Measurements from ENCODE around the gene SLC22A3.
"Not testable (repeated sequence)": the region's sequence is repeated elsewhere in the genome, so short reads cannot be mapped to it uniquely, and the experiment has no call there.

Gene SLC22A3

DNA sequence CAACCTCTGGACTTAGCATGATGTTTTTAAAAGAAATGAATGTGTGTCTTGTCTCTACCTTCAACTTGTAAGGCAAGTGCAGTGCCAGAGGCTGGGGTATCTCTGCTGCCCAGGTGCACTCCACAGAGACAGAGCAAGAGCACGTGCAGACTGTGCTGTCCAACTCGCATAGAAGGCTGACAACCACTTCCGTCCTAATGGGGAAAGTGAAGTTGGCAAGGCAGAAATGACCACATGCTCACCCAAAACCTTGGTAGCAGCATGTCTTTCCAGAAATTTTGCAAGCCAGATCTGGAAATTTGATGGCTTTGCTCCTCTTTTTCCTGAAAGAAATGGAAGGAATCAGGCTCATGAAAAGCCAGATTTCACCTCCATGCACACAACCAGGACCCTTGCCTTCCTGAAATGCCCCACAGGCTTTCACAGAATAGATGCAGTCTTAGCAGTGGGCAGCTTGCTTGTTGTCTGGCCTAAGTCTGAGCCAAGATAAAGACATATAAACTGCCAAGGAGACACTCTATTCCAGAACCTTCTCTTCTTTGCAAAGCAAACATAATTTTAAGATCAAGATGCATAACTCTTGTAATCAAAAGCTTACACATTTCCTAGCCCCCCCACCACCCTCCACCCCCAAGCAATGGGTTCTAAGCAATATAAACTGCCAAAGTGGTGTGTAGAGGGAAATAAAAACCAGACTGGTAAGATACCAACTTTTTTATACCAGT lies 26.8 kb downstream of the SLC22A3 start:
- DNase-seq (ENCODE audit: low spot score), result no peak

GRCh38 chr6:160375561-160375949 lies 27.4 kb downstream of the SLC22A3 start:
- no peak for DNase-seq (ENCODE audit: low spot score)

- no peak for DNase-seq (ENCODE audit: low spot score)
These were observed 28.3 kb downstream of the SLC22A3 start for GRCh38 chr6:160376445-160376844.

- DNase-seq (ENCODE audit: low spot score), result no peak
These were observed 30.0 kb downstream of the SLC22A3 start for GRCh38 chr6:160378218-160378617.

- no peak for DNase-seq (ENCODE audit: low spot score)
These were observed 30.7 kb downstream of the SLC22A3 start for GRCh38 chr6:160378882-160379281.

DNA sequence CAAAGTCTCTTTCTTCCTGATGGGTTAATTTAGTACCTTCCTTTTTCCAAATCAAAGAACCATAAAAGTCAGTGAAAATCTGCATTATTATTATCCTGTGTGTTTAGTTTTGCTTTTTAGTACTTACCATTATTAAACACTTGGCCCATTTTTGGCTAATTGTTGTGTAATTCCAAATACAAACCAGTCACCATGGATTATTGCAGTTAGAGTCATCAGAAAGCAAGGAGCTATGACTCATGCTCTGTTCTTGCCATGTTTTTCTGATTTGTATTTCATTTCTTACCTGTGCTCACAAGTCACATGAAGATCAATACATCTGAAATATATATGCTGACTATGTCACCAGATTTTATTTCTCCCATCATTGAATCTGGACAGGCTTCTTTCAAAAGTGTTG lies 31.3 kb downstream of the SLC22A3 start:
- DNase-seq (ENCODE audit: low spot score), result no peak

DNA sequence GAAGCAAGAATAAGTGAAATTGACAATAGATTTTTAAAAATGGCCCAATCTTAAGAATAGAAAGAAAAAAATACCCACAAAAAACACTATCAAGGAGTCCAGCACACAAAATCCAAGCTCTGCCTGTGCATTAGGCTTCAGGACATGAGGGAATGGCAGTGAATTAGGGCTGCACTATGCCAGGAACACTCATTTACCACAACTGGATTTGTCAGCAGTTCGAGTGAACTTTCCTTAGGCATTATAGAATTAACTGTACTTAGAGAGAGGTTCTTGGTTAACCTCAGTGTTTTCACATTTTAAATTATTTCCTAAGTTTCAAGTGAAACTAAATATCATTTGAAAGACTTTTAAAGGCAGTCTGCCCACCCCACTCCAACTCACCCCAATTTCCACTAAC lies 34.8 kb downstream of the SLC22A3 start:
- no peak for DNase-seq (ENCODE audit: low spot score)

DNA sequence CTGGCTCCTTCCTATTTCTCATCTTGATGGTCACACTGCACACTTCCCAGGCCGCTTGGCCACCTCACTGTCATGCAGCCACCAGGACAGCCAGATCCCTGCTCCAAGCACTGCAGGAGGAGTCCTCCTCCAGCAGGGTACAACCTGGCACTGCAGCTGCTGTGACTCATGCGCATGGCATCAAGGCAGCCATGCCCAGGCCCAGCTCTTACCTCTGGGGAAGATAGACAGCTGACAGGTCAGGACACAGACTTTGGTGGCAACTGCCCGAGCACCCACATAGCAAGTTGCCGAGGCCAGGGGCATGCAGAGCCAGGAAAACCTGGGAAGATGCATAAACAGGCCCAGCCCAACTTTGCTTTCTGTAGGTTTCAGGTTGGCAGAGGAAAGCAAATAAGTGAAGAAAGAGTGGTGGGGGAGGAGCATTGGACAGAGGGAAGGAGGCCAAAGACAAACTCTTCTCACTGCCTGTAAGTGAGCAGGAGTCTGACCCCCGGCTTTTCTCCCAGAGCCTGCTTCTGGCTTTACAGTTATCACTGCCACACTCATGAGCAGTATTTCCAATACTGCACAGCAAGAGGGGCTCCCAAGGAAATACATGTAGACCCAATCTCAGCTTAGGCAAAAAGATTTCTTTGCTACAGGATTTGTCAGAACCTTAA lies 38.8 kb downstream of the SLC22A3 start:
- no peak for DNase-seq (ENCODE audit: low spot score)

DNA sequence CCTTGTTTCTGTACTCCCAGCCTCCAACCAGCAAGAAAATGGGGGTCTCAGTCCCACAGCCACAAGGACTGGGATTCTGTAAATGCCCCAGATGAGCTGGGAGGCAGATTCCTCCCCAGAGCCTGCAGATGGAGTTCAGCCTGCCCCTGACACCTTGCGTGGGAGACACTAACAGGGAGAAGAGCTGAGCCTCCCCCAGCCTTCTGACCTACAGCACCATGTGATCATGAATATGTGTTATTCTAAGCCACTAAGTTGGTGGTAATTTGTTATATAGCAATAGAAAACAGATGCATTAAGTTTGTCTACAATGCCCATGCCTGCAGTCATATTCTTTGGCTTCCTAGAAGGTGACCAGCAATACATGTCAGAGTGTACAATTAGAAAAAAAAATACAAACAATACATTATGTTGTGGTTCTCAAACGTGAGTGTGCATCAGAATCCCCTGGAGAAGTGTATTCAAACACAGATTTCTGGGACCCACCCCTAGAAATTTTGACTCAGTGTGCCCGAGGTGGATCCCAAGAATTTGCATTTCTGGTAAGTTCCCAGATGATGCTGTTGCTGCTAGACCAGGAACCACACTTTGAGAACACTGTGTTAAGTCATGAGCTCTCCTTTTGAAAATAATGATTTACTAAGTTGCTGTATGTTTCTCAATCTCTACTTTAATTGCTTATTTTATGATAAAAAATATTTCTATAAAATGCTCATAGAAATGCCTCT lies 39.9 kb downstream of the SLC22A3 start:
- DNase-seq (ENCODE audit: low spot score), result no peak

- no peak for DNase-seq (ENCODE audit: low spot score)
These were observed 40.7 kb downstream of the SLC22A3 start for GRCh38 chr6:160388922-160389321.

GRCh38 chr6:160391419-160392116 lies 43.4 kb downstream of the SLC22A3 start:
- no peak for DNase-seq (ENCODE audit: low spot score)

DNA sequence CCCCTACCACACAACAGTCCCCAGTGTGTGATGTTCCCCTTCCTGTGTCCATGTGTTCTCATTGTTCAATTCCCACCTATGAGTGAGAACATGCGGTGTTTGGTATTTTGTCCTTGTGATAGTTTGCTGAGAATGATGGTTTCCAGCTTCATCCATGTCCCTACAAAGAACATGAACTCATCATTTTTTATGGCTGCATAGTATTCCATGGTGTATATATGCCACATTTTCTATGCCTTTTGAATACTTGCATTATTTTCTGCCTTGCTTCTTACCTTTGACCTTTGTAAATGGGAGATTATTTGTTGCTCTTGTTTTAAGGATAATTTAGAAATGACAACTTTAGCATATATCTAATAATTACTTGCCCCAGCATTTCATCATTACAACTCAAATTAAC lies 45.3 kb downstream of the SLC22A3 start:
- not testable (repeated sequence) for DNase-seq (ENCODE audit: low spot score)

GRCh38 chr6:160393891-160394653 lies 45.9 kb downstream of the SLC22A3 start:
- no peak for DNase-seq (ENCODE audit: low spot score)

DNA sequence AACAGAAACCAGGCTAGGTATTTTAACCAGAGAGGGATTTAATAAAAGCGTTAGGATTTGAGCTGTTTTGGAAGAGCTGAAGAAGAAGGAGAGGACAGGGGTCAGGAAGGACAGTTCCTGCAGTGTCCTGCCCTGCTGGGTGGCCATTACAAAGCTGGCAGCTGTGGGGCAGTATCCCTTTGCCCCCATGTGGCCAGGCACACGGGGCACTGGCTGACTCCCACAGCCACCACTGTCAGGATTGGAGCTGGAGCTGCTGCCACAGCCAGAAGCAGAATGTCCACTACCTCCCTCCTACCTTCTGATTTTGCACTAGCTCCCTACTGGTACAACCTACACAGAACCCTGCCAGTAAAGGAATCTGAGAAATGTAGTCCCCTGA lies 46.5 kb downstream of the SLC22A3 start:
- DNase-seq (ENCODE audit: low spot score), result no peak

DNA sequence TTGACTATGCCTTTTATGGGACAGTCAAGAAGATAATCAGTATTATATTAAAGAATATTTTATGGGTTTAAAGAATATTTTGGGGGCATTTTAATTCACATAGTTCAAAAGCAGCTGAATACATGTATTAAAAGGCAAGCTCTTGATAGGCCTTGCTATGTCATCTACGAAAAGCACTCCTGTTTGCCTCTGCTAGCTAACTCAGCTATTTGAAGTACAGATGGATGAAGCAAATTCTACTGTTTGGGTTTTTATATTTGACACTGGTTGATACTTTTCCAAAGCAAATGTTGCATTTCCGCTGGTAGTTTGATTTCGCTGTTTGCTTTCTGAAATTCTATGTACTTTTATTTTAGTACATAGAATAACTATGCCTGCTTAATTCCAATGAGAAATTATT lies 47.0 kb downstream of the SLC22A3 start:
- DNase-seq (ENCODE audit: low spot score), result no peak

DNA sequence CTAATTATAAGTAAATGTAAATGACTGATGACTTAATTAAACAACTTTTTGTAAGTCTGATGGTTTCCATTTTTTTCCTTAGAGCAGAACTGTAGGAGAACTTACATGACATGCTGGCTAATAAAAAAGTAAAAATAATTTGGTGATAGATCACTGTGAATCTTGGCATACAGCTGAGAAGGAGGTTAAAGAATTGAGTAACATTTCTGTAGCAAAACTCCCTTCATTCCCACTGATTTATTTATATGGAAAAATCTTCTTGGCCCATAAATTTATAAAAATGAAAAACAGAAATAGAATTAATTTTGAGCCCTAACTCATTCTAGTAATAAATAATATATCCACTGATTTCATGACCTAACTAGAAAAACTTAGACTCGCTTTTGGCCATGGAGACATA lies 48.1 kb downstream of the SLC22A3 start:
- DNase-seq (ENCODE audit: low spot score), result no peak

DNA sequence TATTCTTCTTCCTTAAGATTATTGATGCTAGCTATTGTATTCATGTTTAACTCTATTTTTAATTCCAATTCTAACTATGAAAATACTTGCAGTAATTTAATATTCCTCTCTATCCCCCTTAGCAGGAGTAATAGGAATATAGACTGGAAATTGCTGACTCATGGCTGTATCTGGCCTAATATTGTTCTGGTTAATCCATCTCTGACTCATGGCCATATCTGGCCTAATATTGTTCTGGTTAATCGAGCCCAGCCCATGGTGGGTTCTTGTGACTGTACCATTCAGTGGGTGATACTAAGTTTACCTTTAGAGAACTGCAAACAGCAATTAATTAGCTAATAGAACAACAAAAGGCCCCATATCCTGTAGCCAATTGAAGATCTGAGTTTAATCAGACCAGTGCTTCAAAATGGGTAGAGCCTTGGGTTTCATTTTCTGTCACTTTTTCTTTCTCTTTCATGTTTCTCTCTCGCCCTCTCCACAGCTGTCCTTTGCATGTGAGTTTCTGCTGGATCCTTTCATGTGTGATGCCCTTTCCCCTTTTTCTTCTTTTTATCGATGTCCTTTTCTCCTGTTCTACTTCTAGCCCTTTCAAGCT lies 50.6 kb downstream of the SLC22A3 start:
- DNase-seq (ENCODE audit: low spot score), result no peak

- DNase-seq (ENCODE audit: low spot score), result no peak
These were observed 52.3 kb downstream of the SLC22A3 start for GRCh38 chr6:160400446-160400845.

GRCh38 chr6:160408528-160408927 lies 60.4 kb downstream of the SLC22A3 start:
- no peak for DNase-seq (ENCODE audit: low spot score)

- DNase-seq (ENCODE audit: low spot score), result no peak
These were observed 64.8 kb downstream of the SLC22A3 start for GRCh38 chr6:160412993-160413392.

GRCh38 chr6:160417146-160417545 lies 69.0 kb downstream of the SLC22A3 start:
- no peak for DNase-seq (ENCODE audit: low spot score)

Measured in kidney capillary endothelial cell (primary cell).